Psoas muscle (tissue), 8 donors: ENCODE measurements around the gene MYBL2. TPM values are rescaled to one million over a fixed set of nuclear protein-coding genes. Genes with fewer than 3 reads are reported as not detected.
A peak's percentile ranks its signal among the peaks of the same experiment; 100 is the strongest.

Source experiments
- ATAC-seq, 4 donors: fragments of 200-7000 bp; cut with Tn5 transposase; one replicate each; pipeline ENCODE4 v1.9.1; 2020; ENCODE audit warnings: moderate library complexity in 3 of 4, mild to moderate bottlenecking in 2 of 4
- DNase-seq, 2 donors: peaks; one replicate each; pipeline ENCODE4 v3.0.0-alpha.2; 2020
- H3K27ac ChIP-seq: fragments of 200-600 bp; one replicate; pipeline ENCODE4 v1.8.0; 2022
- H3K27me3 ChIP-seq, 3 donors: fragments of 200-600 bp in 1 of 3; one replicate each; pipeline versions ENCODE4 v1.6.1 to v1.8.0; 2013 to 2022; ENCODE audit warnings: low read length in 2 of 3, mild to moderate bottlenecking in 2 of 3, moderate library complexity in 1 of 3; ENCODE audit not compliant: insufficient read depth in 3 of 3
- H3K36me3 ChIP-seq, 2 donors: fragments of 200-600 bp in 1 of 2; one replicate each; pipeline versions ENCODE4 v1.6.1 to v1.8.0; 2013 to 2022; ENCODE audit warnings: low read depth in 1 of 2, mild to moderate bottlenecking in 1 of 2, moderate library complexity in 1 of 2; ENCODE audit not compliant: insufficient read depth in 1 of 2
- H3K4me1 ChIP-seq: fragments of 200-600 bp; one replicate; pipeline ENCODE4 v1.8.0; 2022
- H3K4me3 ChIP-seq: fragments of 200-600 bp; one replicate; pipeline ENCODE4 v1.8.0; 2022; ENCODE audit warnings: mild to moderate bottlenecking
- H3K9me3 ChIP-seq: fragments of 200-600 bp; one replicate; pipeline ENCODE4 v1.8.0; 2022
- CTCF ChIP-seq: fragments of 200-600 bp; IDR thresholded peaks from one replicate; pipeline ENCODE4 v1.8.0; 2022; ENCODE audit warnings: antibody characterized with exemption
- WGBS, 3 donors: extraction: QIAGEN DNeasy Blood & Tissue Kit; methylation state at CpG; one replicate each; pipeline versions ENCODE4 v1.1.6 to v1.1.7; 2013; 5-methylcytosine and 5-hydroxymethylcytosine counted together
- intact Hi-C, 2 donors: fragments of 100-400 bp; cut with DNase I; formaldehyde crosslinking; loops; one replicate each; pipeline versions ENCODE4 v1.11.0 to v1.14.2; 2022
- polyA plus RNA-seq, 3 donors: library from polyadenylated mRNA; stranded (reverse); fragments of 200-250 nt; gene quantifications; one replicate each; pipeline ENCODE4 v1.2.3, GENCODE V29; 2013
- total RNA-seq, 4 donors: library from RNA; stranded (reverse); fragmentation: NEBNext Ultra II Directional in 2 of 4; extraction: Animal tissue kit (Norgen Biotek cat#: 25700) in 2 of 4; gene quantifications; one replicate each; pipeline versions ENCODE4 v1.2.1 to v1.2.4, GENCODE V29; 2021 to 2023
- donor health status: healthy with polysubstance abuse.
- donor health status: DM: no; HTN: no; CAD: no; lungs with moderate emphysema.
- donor health status: Bipolar disorder and iron deficiency.
- donor health status: healthy.
- donor health status: DM: yes; HTN: yes; CAD: no.
- donor health status: DM: no; HTN: no; CAD: no.
- donor health status: DM: no; HTN: no; CAD: no.
- donor health status: DM: yes; HTN: yes; CAD: no.

The MYBL2 gene
- total and polyA plus RNA-seq, 7 donors, result 0.05 to 0.17 (median 0.10) TPM; not detected in 4

GRCh38 chr20:43690943-43691598 lies 24.2 kb downstream of the MYBL2 start:
- no peak overlapping the region for H3K4me3 ChIP-seq
- H3K27ac ChIP-seq, result no peak overlapping the region
- DNase-seq, result no peak
- 82 to 89% (median 89%) methylated on average over 9 of the region's 9 CpGs for WGBS, 3 donors
- no peak for ATAC-seq
- no peak for TF ChIP-seq CTCF
- intact Hi-C loops, result no loop called here
- no peaks in the 10 kb centered on the region for H3K27me3 ChIP-seq
- H3K36me3 ChIP-seq, result no peaks in the 10 kb centered on the region
- H3K9me3 ChIP-seq, result no peaks in the 10 kb centered on the region
- H3K4me1 ChIP-seq, result no peaks in the 10 kb centered on the region

- Histone ChIP-seq H3K9me3 (no peaks in the 10 kb centered on the region), H3K36me3 (no peaks in the 10 kb centered on the region), H3K27ac (no peak overlapping the region), H3K4me3 (no peak overlapping the region), H3K27me3 (no peaks in the 10 kb centered on the region), H3K4me1 (no peaks in the 10 kb centered on the region)
- TF ChIP-seq CTCF, result peak; percentile 26
- DNase-seq (peak in 1 of 2 donors; percentile 21), ATAC-seq (no peak)
- intact Hi-C loops, result no loop called here
- WGBS, 3 donors, result 81 to 86% (median 86%) methylated on average over 5 of the region's 5 CpGs
Measured at GRCh38 chr20:43691928-43692524, 25.1 kb downstream of the MYBL2 start.

GRCh38 chr20:43694763-43695162 lies 27.8 kb downstream of the MYBL2 start:
- intact Hi-C loops, result no loop called here
- WGBS, 3 donors, result 98 to 99% (median 99%) methylated on average over 3 of the region's 3 CpGs

GRCh38 chr20:43695571-43695970 lies 28.7 kb downstream of the MYBL2 start:
- H3K27ac ChIP-seq, result no peak overlapping the region
- no peaks in the 10 kb centered on the region for H3K36me3 ChIP-seq
- no peak overlapping the region for H3K4me3 ChIP-seq
- no peaks in the 10 kb centered on the region for H3K27me3 ChIP-seq
- 89 to 92% (median 92%) methylated on average over 8 of the region's 8 CpGs for WGBS, 3 donors
- TF ChIP-seq CTCF, result no peak
- DNase-seq (no peak), ATAC-seq (no peak)
- H3K4me1 ChIP-seq, result no peaks in the 10 kb centered on the region
- intact Hi-C loops, result no loop called here
- no peaks in the 10 kb centered on the region for H3K9me3 ChIP-seq

More at GRCh38 chr20:43694763-43695162, 27.8 kb downstream of the MYBL2 start:
- no peaks in the 10 kb centered on the region for H3K4me1 ChIP-seq
- H3K4me3 ChIP-seq, result no peak overlapping the region
- H3K27me3 ChIP-seq, result no peaks in the 10 kb centered on the region
- TF ChIP-seq CTCF, result no peak
- no peak overlapping the region for H3K27ac ChIP-seq
- no peaks in the 10 kb centered on the region for H3K9me3 ChIP-seq
- DNase-seq (no peak), ATAC-seq (no peak)
- no peaks in the 10 kb centered on the region for H3K36me3 ChIP-seq
